ENCODE results near the gene SEC14L1.

Gene SEC14L1

DNA sequence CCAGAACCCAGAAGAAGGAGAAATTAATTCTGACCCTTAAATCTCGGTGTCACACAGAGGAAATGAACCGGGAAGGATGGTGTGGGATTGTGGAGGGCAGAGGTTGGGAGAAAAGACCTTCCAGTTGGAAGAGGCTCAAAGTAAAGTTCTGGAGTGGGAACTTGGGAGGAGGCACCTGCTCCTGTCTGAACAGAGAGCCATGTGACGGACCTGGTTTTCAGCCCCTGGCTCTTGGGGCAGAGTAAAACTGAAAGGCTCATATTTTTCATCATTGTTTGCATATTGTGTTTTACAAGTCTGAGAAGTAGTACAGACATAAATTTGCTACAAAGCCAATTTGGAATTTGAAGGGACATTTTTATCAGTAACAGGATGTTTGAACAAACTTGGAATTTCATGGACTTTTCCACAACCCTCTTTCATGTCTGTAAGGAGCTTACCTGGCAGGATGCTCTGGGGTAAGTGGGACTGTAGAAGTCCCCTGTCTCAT, 24.4 kb upstream of the SEC14L1 start:
- DNase-seq (ENCODE audit: low spot score) = no peak

DNA sequence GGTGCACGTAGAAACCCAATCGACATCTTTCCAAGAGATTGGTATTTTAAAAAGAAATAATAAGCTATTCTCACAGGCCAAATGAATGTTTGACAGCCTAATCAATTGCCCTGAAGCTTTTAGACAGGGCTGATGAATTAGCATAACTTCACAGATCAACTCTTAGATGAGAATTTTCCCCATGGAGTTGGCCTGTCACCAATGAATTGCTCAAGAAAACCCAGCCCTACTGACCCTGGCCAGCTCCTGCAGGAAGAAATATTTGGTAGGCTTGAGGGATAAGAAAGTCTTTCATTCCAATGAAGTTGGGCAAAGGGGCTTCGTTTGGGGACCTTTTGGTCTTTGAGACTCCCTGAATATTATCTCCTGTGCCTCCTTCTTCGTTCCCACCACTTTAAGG, 23.4 kb upstream of the SEC14L1 start:
- no peak for DNase-seq (ENCODE audit: low spot score)

DNA sequence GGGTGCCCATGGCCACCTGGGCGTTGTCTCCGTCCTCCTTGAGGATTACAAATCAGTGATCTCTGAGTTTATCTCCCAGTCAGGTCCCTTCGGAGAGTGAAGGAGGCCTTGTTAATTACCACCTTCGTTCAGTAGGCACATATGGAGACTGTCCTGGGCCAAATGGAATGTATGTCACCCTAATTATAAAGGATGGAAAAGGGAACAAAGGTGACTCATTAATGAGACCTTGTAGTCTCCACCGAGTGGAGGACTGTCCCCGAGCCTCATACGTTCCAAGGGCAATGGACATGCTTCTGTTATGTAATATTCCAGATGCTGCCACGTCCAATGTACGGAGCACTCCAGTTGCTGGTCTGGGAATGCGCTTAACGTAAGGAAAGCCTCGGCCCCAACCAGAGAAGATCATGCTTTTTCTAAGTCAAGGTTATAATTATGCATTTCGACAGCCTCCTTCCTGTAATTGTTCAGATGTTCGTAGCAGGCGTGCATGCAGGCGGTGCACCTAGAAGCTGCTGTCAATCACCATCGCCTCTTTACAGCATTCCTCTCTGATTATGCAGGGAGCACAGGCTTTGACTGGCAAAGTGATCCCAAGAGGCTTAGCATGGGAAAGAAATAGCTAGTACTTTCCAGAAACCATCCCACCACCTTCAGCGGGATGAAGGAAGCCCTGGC, 22.4 kb upstream of the SEC14L1 start:
- DNase-seq (ENCODE audit: low spot score) = no peak

DNA sequence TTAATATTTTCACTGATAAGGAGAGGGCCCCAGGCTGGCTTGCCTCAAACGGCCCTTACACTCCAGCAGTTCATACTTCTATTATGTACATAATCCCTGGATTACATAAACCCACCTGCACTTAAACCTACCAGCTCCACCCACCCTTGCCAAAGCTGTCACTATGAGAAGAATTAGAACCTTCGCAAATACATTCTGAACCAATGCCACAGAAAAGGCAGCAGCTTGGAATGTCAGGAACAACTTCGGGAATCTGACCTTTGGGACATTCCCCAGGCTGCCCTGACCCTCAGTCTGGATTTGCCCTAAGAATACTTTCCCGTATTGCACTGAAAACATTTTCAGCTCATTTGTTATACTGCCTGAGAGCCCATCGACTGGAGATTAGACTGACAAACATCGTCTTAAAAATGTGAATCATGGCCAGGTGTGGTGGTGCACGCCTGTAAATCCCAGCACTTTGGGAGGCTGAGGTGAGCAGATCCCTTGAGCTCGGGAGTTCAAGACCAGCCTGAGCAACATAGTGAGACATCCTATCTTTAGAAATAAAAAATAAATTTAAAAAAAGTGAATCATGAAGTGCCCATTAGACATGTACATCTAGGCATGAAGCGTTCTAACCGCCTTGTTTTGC, 21.0 kb upstream of the SEC14L1 start:
- no peak for DNase-seq (ENCODE audit: low spot score)

DNA sequence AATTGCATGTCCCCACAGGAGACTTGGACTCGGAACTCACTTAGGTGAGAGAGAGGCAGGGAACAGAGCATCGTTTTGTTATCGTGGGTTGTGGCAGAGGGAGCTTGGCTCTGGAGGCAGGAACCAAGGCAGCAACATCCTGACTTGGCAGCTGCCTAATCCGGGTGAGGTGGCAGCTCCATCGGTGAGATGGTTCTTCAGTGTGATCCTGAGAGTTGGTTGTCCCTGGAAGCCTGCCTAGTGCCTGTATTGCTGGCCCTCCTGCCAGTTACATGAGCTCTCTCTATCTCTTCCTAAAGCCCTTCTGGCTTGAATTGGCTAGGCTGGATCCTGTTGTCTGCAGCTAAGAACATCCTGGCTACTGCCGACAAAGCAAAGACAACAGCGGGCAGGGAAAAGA, 19.9 kb upstream of the SEC14L1 start:
- DNase-seq (ENCODE audit: low spot score) = no peak

DNA sequence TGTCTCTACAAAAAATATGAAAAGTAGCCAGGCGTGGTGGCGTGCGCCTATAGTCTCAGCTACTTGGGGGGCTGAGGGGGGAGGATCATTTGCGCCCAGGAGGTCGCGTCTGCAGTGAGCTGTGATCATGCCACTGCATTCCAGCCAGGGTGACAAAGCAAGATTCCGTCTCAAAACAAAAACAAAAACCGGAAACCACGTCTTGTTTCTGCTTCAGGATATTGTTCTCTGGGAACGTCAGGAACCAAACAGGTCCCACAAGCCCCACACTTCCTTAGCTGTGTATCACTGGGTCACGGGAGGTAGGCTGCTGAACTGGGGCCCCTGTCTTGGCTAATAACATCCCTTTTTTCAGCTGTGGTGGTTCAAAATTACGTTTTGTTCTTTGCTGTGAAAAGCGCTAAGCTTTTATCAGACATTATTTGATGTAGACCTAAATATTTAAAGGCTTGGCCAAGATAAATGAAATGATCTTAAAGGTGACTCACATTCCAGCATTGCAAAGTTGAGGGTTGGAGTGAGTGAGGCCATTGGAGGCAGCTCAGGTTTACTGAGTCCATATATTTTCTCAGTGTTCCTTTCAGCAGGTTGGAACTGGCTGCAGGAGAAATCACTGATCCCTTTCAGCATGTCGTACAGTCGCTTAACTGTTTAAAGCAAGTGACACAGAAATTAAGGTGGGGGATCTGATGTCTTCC, 16.4 kb upstream of the SEC14L1 start:
- DNase-seq (ENCODE audit: low spot score) = no peak

DNA sequence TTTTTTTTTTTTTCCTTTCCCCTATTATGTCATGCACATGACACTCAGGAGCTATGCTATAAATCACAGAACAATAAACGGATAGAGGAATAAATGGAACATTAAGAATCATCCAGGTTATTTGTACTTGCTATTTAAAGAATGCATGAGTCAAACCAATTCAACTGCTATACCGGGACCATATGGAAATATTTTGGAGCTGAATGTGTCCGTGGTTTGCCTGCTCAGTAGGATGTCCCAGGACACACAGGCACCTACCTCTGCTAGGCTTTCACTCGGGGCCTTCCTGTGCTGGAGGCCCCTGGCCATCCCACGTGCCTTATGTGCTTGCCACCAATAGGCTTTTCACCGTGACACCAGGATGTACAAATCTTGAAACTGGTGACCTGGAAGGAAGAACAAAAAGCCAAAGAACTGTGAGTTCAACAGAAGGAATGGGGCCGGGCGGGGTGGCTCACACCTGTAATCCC, 15.3 kb upstream of the SEC14L1 start:
- no peak for DNase-seq (ENCODE audit: low spot score)

DNA sequence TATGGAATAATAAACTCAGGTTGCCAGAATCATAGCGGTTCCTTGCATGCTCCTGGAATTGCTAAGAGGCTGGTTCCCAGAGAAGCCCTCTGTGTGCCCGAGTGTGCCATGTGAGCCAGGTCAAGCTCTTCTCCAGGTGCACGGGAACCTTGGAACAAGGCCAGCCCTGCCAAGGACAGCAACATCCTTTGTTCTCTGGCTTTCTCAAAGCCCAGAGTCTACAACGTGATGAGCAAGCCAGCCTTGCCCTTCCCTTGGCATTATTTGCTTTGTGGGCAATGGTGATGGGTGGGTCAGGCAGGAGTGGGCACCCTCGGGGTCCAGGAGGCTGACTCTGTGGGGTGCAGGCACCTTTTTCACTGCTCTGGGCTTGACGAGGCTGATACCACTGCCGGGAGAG, 14.2 kb upstream of the SEC14L1 start:
- DNase-seq (ENCODE audit: low spot score) = no peak

DNA sequence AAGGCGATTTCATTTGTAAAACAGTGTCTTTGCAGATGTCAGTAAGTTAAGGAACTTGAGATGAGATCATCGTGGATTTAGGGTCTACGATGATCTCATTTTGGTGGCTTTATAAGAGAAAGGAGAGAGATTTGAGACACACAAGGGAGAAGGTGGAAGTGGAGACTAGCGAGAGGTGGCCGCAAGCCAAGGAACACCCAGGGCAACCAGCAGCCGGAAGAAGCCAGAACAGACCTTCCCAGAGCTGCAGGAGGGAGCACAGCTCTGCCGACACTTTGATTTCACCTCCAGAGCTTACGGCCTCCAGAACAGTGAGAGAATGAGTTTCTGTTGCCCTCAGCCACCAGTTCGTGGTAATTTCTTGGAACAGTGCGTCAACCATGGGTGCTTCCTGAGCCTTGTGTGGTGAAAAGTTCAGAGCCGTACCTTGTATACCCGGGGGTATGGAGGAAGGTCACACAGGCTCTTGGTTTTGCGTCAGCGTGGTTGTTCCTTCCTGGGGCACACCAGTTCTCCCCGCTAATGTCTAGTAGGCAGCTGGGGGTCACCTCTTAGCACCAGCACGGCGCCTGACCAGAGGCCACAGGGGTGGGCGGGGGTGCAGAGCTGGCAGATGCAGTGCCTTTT, 12.9 kb upstream of the SEC14L1 start:
- DNase-seq (ENCODE audit: low spot score) = peak; percentile 55

DNA sequence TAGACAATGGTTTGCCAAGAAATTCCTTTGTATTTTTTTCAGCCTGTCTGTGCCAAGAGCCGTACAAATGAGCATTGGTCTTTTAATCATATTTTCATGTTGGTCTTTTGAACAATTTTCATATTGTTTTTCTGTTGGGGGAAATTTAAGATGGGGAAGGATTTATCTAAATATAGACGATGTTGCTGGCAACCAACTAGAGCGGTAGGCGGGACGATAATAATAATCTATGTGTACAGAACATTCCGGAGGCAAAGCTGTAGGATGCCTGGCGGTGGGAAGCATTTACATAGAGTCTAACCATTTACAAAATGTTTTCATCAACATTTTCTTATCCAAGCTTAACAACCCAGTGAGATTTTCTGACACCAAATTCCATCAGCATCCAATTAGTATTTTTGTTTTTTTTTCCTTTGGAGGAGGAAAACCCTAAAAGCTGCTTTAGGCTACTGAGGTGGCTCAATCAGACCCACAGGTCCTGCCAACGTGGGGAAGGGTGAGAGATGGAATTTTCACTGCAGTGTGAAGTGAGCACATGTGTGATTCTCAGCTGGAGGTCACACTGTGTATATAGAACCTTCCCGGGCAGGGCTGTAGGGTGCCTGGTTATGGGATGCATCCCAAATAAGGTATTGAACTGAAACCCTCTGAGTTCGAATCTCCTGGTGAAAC, 11.7 kb upstream of the SEC14L1 start:
- no peak for DNase-seq (ENCODE audit: low spot score)

DNA sequence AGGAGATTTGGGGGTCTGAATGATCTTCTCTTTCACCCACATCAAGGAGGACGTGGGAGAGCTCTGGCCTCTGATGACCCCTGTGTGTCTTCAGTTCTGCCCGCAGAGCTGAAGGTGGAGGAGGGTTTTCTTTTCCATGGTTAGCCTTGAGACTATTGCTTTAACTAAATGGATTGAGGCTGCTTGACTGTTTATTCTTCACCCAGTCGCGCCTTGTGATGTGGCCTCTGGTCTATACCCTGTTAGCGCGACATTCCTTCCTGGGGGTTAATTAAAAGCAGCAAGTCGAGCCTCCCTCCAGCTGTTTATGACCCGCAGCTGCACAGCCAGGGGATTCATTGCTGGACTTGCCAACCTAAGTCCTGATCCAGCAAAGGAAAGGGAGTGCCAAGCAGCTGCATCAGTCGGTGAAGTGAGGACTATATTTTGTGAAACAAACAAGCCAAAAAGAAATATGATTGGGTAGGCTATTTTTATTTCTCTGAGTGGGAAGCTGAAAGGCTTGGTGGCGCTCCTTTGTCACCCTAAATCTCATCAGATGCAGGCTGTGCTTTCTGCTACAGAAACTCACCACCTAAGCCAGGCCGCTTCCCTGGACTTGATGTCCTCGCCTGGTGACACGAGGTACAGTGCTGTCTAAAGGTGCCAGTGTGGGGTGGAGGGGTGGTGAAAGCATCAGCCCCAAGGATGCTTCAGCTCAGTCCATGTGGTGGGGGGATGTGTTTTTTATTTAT, 11.0 kb upstream of the SEC14L1 start:
- no peak for DNase-seq (ENCODE audit: low spot score)

DNA sequence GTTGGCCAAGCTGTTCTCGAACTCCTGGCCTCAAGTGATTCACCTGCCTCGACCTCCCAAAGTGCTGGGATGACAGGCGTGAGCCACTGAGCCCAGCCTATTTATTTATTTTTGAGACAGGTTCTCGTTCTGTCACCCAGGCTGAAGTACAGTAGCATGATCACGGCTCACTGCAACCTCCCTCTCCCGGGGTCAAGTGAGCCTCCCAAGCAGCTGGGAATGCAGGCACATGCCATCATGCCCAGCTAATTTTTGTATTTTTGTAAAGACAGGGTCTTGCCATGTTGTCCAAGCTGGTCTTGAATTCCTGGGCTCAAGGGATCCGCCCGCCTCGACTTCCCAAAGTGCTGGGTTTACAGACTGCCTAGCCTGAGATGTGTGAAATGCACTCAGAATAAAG, 10.2 kb upstream of the SEC14L1 start:
- no peak for DNase-seq (ENCODE audit: low spot score)

DNA sequence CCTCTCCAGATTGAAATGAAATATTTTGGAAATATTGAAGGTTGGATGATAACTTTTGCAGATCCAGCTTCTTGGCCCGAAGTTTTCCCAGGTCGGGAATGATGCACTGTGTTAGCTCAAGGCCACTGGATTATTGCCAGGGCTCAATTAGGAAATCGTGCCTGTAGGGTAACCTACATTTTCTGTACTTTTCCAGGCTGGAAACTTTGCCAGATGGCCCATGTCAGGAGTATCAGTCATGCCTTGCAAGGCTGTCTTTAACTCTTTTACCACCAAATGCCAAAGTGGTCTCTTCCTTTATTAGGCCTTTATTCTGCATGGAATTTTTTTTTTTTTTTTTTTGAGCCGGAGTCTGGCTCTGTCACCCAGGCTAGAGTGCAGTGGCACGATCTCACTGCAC, 8.9 kb upstream of the SEC14L1 start:
- no peak for DNase-seq (ENCODE audit: low spot score)

DNA sequence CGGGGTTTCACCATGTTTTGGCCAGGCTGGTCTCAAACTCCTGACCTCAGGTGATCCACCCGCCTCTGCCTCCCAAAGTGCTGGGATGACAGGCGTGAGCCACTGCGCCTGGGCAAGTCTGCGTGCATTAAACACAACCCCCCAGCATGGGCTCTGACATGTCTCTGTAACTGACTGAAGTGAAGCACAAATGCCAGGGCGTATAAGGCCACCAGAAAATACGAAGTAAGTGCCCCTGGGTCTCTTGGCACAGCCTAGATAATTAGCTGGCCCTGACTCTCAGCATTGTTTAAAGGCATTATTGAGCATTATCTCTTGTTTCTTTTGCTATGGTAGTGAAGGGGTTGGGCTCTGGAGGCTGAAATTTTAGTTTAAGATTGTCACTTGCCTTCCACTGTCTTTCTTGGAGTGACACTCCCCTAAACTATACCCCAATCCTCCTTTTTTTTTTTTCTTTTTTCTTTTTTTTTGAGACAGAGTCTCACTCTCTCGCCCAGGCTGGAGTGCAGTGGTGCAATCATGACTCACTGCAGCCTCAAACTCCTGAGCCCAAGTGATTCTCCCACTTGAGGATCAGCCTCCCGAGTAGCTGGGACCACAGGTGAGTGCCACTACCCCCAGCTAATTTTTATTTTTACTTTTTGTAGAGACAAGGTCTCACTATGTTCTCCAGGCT, 8.2 kb upstream of the SEC14L1 start:
- DNase-seq (ENCODE audit: low spot score) = no peak

DNA sequence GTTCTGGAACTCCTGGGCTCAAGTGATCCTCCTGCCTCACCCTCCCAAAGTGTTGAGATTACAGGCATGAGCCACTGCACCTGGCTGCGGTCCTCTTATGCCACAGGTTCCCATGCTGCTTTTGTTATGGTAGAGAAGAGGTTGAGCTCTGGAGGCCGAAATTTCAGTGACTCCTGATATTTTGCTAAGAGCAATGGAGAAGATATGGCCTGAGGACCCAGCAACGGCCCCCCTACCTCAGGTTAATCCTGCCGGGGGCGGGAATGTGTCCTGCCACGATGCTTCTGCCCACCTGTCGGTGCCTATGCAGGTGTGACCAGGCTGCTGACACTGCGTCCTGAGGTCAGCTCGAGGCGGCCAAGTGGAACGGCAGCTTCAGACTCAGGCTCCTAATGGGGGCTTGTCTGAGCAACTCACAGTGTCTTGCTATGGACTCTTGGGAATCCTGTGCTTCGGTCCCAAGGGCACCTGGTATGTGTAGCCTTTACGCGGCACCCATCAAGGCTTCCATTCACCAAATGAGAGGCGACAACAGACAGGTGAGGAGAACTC, 7.6 kb upstream of the SEC14L1 start:
- no peak for DNase-seq (ENCODE audit: low spot score)

DNA sequence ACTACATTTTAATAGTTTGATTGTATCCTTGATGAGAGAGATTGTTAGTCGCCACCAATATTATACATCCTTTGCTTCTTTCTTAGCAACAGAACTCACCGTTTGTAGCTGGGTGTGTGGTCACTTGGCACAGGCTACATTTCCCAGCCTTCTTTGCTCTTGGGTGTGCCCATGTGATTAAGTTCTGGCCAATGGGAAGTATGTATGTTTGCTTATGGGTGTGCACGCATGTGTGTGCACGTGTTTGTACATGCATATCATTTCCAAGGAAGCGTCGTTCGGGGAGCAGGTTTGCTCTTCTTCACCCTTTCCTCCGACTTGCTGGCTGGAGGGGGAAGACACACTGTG, 4.4 kb upstream of the SEC14L1 start:
- DNase-seq (ENCODE audit: low spot score) = no peak

DNA sequence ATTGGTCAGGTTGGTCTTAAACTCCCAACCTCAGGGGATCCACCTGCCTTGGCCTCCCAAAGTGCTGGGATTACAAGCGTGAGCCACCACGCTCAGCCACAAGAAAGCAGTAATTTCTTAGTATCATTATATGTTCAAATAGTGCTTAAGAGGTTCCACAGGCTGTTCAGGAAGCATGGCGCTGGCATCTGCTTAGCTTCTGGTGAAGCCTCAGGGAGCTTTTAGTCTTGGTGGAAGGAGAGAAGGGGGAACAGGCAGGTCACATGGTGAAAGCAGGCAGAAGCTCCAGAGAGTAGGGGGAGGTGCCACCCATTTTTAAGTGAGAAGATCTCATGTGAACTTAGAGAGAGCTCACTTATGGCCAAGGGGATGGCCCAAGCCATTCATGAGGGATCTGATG, 3.7 kb upstream of the SEC14L1 start:
- no peak for DNase-seq (ENCODE audit: low spot score)

DNA sequence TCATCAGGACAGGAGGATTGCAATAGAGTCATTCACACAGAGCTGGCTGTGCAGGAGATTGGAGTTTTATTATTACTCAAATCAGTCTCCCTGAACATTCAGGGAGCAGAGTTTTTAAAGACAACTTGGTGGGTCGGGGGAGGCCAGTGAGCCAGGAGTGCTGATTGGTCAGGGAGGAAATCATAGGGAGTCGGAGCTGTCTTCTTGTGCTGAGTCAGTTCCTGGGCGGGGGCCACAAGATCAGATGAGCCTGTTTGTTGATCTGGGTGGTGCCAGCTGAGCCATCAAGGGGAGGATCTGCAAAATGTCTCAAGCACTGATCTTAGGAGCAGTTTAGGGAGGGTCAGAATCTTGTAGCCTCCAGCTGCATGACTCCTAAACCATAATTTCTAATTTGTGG, 2.9 kb upstream of the SEC14L1 start:
- peak; percentile 47 for DNase-seq (ENCODE audit: low spot score)

DNA sequence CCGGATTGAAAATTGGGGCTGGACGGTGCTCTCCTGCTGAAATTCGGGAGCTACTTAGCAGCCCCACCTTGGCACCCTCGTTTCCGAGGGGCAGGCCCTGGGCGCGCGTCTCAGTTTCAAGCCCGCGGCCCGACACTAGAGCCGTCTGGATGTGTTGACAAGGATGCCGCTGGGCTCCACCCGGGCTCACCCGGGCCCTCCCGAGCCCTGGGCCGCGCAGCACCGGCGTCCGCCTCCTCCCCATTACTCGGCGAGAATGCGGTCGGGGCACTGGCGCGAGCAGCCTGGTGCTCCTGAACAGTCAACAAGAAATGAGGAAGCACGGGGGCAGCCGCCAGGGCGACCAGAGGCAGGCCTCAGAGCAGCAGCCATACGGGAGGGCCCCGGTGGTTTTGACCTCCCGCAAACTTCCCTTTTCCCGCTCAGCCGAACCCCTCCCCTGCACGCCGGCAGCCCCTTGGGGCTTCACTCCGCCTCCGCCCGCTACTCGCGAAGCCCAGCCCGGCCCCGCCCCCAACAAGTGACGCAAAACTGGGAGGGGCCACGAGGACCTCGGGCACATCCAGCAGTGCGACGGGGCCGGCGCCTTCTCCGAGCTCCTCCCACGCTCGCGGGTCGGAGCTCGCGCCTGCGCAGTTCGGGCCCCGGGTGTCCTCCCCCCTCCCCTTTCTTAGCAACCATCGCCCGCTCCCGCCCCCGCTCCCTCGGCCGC, 447 bp upstream of the SEC14L1 start:
- DNase-seq (ENCODE audit: low spot score) = peak; percentile 99

DNA sequence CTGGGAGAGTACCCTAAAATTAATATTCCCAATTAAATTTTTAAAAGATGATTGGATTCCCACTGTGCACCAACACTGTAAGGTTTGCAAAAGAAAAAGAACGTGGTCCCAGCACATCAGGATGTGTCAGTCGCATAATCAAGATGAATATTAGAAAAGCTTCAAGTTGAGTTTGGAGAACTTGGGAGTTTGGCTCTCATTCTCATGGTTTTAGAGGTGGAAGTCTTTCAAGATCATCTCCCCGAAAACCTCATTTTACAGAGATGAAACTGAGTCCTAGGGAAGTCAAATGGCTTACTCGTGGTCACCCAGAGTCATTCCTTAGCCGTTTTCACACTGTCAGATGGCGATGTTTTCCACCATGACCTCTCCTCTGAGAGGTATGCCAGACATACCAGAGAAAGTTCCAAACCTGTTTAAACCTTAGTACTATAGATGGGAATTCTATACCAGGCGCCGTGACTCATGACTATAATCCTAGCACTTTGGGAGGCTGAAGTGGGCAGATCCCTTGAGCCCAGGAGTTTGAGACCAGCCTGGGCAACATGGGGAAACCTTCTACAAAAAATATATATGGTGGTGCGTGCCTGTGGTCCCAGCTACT, 1.2 kb downstream of the SEC14L1 start:
- DNase-seq (ENCODE audit: low spot score) = no peak

Measured in CD4-positive, alpha-beta T cell treated with Interleukin-6 at 100 ng/mL for 8 hours (primary cell).